Activated CD8-positive, alpha-beta memory T cell treated with anti-CD3 and anti-CD28 coated beads, Interleukin-2, amount 50 U/mL, for 1 hour (primary cell): Measurements from ENCODE around the gene PHF21A.

Experiments used
- DNase-seq: peaks from one replicate; pipeline ENCODE4 v3.0.0-alpha.2; 2020; ENCODE audit errors: extremely low read depth

The PHF21A gene

GRCh38 chr11:46121301-46121723 is at the start of gene PHF21A:
PHF21A (minus strand) TSS chr11:46121454; CDS start chr11:46084219, 37,235 bp downstream.
- peak; percentile 72 for DNase-seq

GRCh38 chr11:46170797-46171196 is 49.5 kb upstream of the PHF21A start:
- DNase-seq = no peak

GRCh38 chr11:46162700-46163099 is 41.4 kb upstream of the PHF21A start:
- DNase-seq = no peak

- DNase-seq = no peak
Observed at GRCh38 chr11:46161201-46161600, 39.9 kb upstream of the PHF21A start.

- no peak for DNase-seq
Observed at GRCh38 chr11:46160100-46160499, 38.8 kb upstream of the PHF21A start.

GRCh38 chr11:46159680-46160079 is 38.4 kb upstream of the PHF21A start:
- no peak for DNase-seq

GRCh38 chr11:46149826-46150225 is 28.6 kb upstream of the PHF21A start:
- no peak for DNase-seq

GRCh38 chr11:46149342-46149741 is 28.1 kb upstream of the PHF21A start:
- DNase-seq = no peak

- no peak for DNase-seq
Observed at GRCh38 chr11:46144741-46145140, 23.5 kb upstream of the PHF21A start.

- no peak for DNase-seq
Observed at GRCh38 chr11:46143049-46143806, 22.0 kb upstream of the PHF21A start.

- no peak for DNase-seq
Observed at GRCh38 chr11:46142561-46142960, 21.3 kb upstream of the PHF21A start.

- DNase-seq = no peak
Observed at GRCh38 chr11:46141597-46141996, 20.3 kb upstream of the PHF21A start.

GRCh38 chr11:46134540-46134939 is 13.3 kb upstream of the PHF21A start:
- no peak for DNase-seq

GRCh38 chr11:46134061-46134460 is 12.8 kb upstream of the PHF21A start:
- no peak for DNase-seq

- no peak for DNase-seq
Observed at GRCh38 chr11:46133119-46133518, 11.9 kb upstream of the PHF21A start.

GRCh38 chr11:46130286-46130940 is 9.2 kb upstream of the PHF21A start:
- DNase-seq = no peak

GRCh38 chr11:46129133-46129532 is 7.9 kb upstream of the PHF21A start:
- no peak for DNase-seq

GRCh38 chr11:46127150-46127638 is 5.9 kb upstream of the PHF21A start:
- no peak for DNase-seq

- DNase-seq = no peak
Observed at GRCh38 chr11:46125284-46125683, 4.0 kb upstream of the PHF21A start.

- no peak for DNase-seq
Observed at GRCh38 chr11:46122945-46123715, 1.9 kb upstream of the PHF21A start.

GRCh38 chr11:46121724-46122477 is 647 bp upstream of the PHF21A start:
- no peak for DNase-seq
